GM21423 (cell line): Measurements from ENCODE around the gene CDC42EP1.
"Not testable (repeated sequence)": the region's sequence is repeated elsewhere in the genome, so short reads cannot be mapped to it uniquely, and the experiment has no call there.

Experiments
- ATAC-seq: cut with Tn5 transposase; IDR thresholded peaks from one replicate; pipeline ENCODE4 v1.9.1; 2021; ENCODE audit warnings: mild to moderate bottlenecking, moderate library complexity; ENCODE audit not compliant: unreplicated experiment

The CDC42EP1 gene

GRCh38 chr22:37533995-37534394 lies 26.3 kb upstream of the CDC42EP1 start:
- ATAC-seq: no peak

- no peak for ATAC-seq
These were observed 25.8 kb upstream of the CDC42EP1 start for GRCh38 chr22:37534445-37534844.

GRCh38 chr22:37535159-37535558 lies 25.1 kb upstream of the CDC42EP1 start:
- no peak for ATAC-seq

- ATAC-seq: peak; percentile 71
These were observed 21.5 kb upstream of the CDC42EP1 start for GRCh38 chr22:37538590-37539357.

- ATAC-seq: not testable (repeated sequence)
These were observed 20.5 kb upstream of the CDC42EP1 start for GRCh38 chr22:37539790-37540189.

- ATAC-seq: not testable (repeated sequence)
These were observed 17.9 kb upstream of the CDC42EP1 start for GRCh38 chr22:37542416-37542815.

- ATAC-seq: no peak
These were observed 17.3 kb upstream of the CDC42EP1 start for GRCh38 chr22:37542959-37543358.

- ATAC-seq: no peak
These were observed 15.2 kb upstream of the CDC42EP1 start for GRCh38 chr22:37544955-37545702.

GRCh38 chr22:37545703-37546436 lies 14.4 kb upstream of the CDC42EP1 start:
- no peak for ATAC-seq

GRCh38 chr22:37546437-37547250 lies 13.6 kb upstream of the CDC42EP1 start:
- ATAC-seq: no peak

GRCh38 chr22:37547251-37547741 lies 13.0 kb upstream of the CDC42EP1 start:
- ATAC-seq: no peak

- ATAC-seq: no peak
These were observed 10.6 kb upstream of the CDC42EP1 start for GRCh38 chr22:37549704-37550059.

GRCh38 chr22:37550921-37551320 lies 9.4 kb upstream of the CDC42EP1 start:
- ATAC-seq: not testable (repeated sequence)

GRCh38 chr22:37551981-37552380 lies 8.3 kb upstream of the CDC42EP1 start:
- no peak for ATAC-seq

- ATAC-seq: no peak
These were observed 7.6 kb upstream of the CDC42EP1 start for GRCh38 chr22:37552524-37553163.

GRCh38 chr22:37553725-37554124 lies 6.6 kb upstream of the CDC42EP1 start:
- no peak for ATAC-seq

GRCh38 chr22:37555029-37555428 lies 5.3 kb upstream of the CDC42EP1 start:
- no peak for ATAC-seq

- ATAC-seq: no peak
These were observed 3.6 kb upstream of the CDC42EP1 start for GRCh38 chr22:37556710-37557109.

GRCh38 chr22:37557321-37558001 lies 2.8 kb upstream of the CDC42EP1 start:
- no peak for ATAC-seq

- ATAC-seq: no peak
These were observed 1.5 kb upstream of the CDC42EP1 start for GRCh38 chr22:37558815-37559214.
